ENCODE measurements around the gene PIAS4. TPM values are rescaled to one million over a fixed set of nuclear protein-coding genes. Genes with fewer than 3 reads are reported as not detected.

The PIAS4 gene
- total and polyA plus RNA-seq, 2 donors (not counting 3 experiments of a cell fraction or from before 2014, with no cell fraction given), result 26.2 to 46.2 TPM

- Histone ChIP-seq H3K9ac (replicated peaks; ENCODE audit: extremely low read depth, insufficient read depth, low read length) (no peak overlapping the region), H3K79me2 (ENCODE audit: control insufficient read depth, insufficient read depth, low read length) (peaks cover 2% of the 10 kb centered on the region), H4K20me1 (replicated peaks; ENCODE audit: control insufficient read depth, extremely low read depth, insufficient read depth, low read length) (no peaks in the 10 kb centered on the region), H3K9me1 (replicated peaks; ENCODE audit: control insufficient read depth, extremely low read depth, insufficient read depth, low read length) (no peaks in the 10 kb centered on the region), H3K4me1 (ENCODE audit: control insufficient read depth, extremely low read depth, insufficient read depth, low read length) (no peaks in the 10 kb centered on the region), H3K4me2 (ENCODE audit: insufficient read depth, low read length) (no peak overlapping the region), H2AFZ (ENCODE audit: low read depth, low read length) (no peak overlapping the region), H3K27ac (ENCODE audit: insufficient read depth, low read depth, low read length) (no peak overlapping the region), H3K27me3 (ENCODE audit: control insufficient read depth in 2 of 2, insufficient read depth in 2 of 2, low read length in 2 of 2) (no peaks in the 10 kb centered on the region), H3K36me3 (ENCODE audit: control insufficient read depth in 2 of 2, extremely low read depth in 1 of 2, insufficient read depth in 2 of 2, low read length in 2 of 2) (peaks cover 4 to 19% of the 10 kb centered on the region in 2 experiments), H3K9me3 (replicated peaks; ENCODE audit: control insufficient read depth, insufficient read depth, low read length) (no peaks in the 10 kb centered on the region), H3K4me3 (replicated peaks in 1 of 3; ENCODE audit: insufficient read depth in 1 of 3, low read depth in 1 of 3, low read length in 3 of 3) (no peak overlapping the region)
- no peak for FAIRE-seq
- ChIA-PET POLR2A (no interaction called here), CTCF (no interaction called here)
- dilution Hi-C loops (cut with MboI; ENCODE audit: extremely low pct_ligation_motif_present, low sequenced_read_pairs) (no loop called here), intact Hi-C loops (cut with micrococcal nuclease) (no loop called here)
- DNase-seq (ENCODE audit: low read depth, low spot score), result no peak
- BruUV-seq (replicated peaks), result TSS peak; percentile 25
- TF ChIP-seq POLR2A (IDR thresholded peaks at IDR 0.05; ENCODE audit: low read depth, low read length) (no peak), POLR2AphosphoS5 (IDR thresholded peaks at IDR 0.05; ENCODE audit: insufficient read depth, low read depth, low read length) (no peak), MAX (IDR thresholded peaks at IDR 0.05; ENCODE audit: insufficient read depth, insufficient read length) (no peak), CTCF (IDR thresholded peaks at IDR 0.05; ENCODE audit: extremely low read depth in 1 of 2, insufficient read depth in 1 of 2, low read depth in 1 of 2, low read length in 2 of 2) (no peak), EZH2 (IDR thresholded peaks at IDR 0.05; ENCODE audit: borderline replicate concordance, low read depth, low read length, severe bottlenecking) (no peak), FOS (IDR thresholded peaks at IDR 0.05; ENCODE audit: borderline replicate concordance, insufficient read depth, low read length) (no peak), MYC (IDR thresholded peaks at IDR 0.05; ENCODE audit: low read depth, low read length) (no peak), GATA2 (IDR thresholded peaks at IDR 0.05; ENCODE audit: insufficient read depth, insufficient read length, low read depth, low read length) (no peak), JUN (IDR thresholded peaks at IDR 0.05; ENCODE audit: borderline replicate concordance, insufficient read depth, insufficient read length, low read depth) (no peak)
These were observed 31.3 kb downstream of the PIAS4 start for GRCh38 chr19:4038661-4039423.
